GM19099 (cell line): Measurements from ENCODE around the gene MADD.

ENCODE experiments used
- POLR2A ChIP-seq: IDR thresholded peaks from 3 replicates; pipeline ENCODE4 v1.6.1; 2011; ENCODE audit warnings: low read depth; ENCODE audit not compliant: insufficient read length; ENCODE audit errors: extremely low read depth

MADD gene

GRCh38 chr11:47360341-47360740 lies 90.4 kb downstream of the MADD start:
- TF ChIP-seq POLR2A, result no peak

GRCh38 chr11:47361419-47361818 lies 91.5 kb downstream of the MADD start:
- no peak for TF ChIP-seq POLR2A

GRCh38 chr11:47366020-47366490 lies 96.1 kb downstream of the MADD start:
- TF ChIP-seq POLR2A, result no peak

- TF ChIP-seq POLR2A, result no peak
These were observed 99.7 kb downstream of the MADD start for GRCh38 chr11:47369676-47370075.

GRCh38 chr11:47372422-47372821 lies 102.5 kb downstream of the MADD start:
- no peak for TF ChIP-seq POLR2A

GRCh38 chr11:47373876-47374719 lies 104.2 kb downstream of the MADD start:
- no peak for TF ChIP-seq POLR2A

GRCh38 chr11:47374720-47375019 lies 104.7 kb downstream of the MADD start:
- TF ChIP-seq POLR2A, result no peak

- no peak for TF ChIP-seq POLR2A
These were observed 105.1 kb downstream of the MADD start for GRCh38 chr11:47375020-47375419.

- no peak for TF ChIP-seq POLR2A
These were observed 105.7 kb downstream of the MADD start for GRCh38 chr11:47375546-47376085.

GRCh38 chr11:47376107-47376524 lies 106.2 kb downstream of the MADD start:
- TF ChIP-seq POLR2A, result no peak

GRCh38 chr11:47376525-47377371 lies 106.8 kb downstream of the MADD start:
- no peak for TF ChIP-seq POLR2A

- TF ChIP-seq POLR2A, result no peak
These were observed 107.7 kb downstream of the MADD start for GRCh38 chr11:47377571-47378009.

- peak; percentile 82 for TF ChIP-seq POLR2A
These were observed 108.3 kb downstream of the MADD start, which contains the start of gene SPI1 for GRCh38 chr11:47378010-47378835. Gene SPI1 (minus strand): TSS chr11:47378547. CDS start chr11:47378353, 194 bp downstream.

- no peak for TF ChIP-seq POLR2A
These were observed 108.9 kb downstream of the MADD start for GRCh38 chr11:47378836-47379170.

GRCh38 chr11:47379317-47379716 lies 109.4 kb downstream of the MADD start:
- TF ChIP-seq POLR2A, result no peak
